ENCODE measurements around the gene GABBR2. TPM values are rescaled to one million over a fixed set of nuclear protein-coding genes. Genes with fewer than 3 reads are reported as not detected.
A peak's percentile ranks its signal among the peaks of the same experiment; 100 is the strongest.

The GABBR2 gene
- total and polyA plus RNA-seq, 9 of the 15 experiments (the other 6 are each of a cell fraction or from before 2014, with no cell fraction given): 0.15 to 1.9 (median 0.32) TPM

GRCh38 chr9:98328770-98329169 is 380.0 kb downstream of the GABBR2 start (continued):
- no peak for TF ChIP-seq NR1H2 (CRISPR knock-in tag; IDR thresholded peaks at IDR 0.05)
- TF ChIP-seq RBM25 (IDR thresholded peaks at IDR 0.05; ENCODE audit: low read depth, low read length, severe bottlenecking): peak; percentile 86
- no peak for TF ChIP-seq MAX (CRISPR knock-in tag; IDR thresholded peaks at IDR 0.05)
- no peak for TF ChIP-seq SETDB1 (IDR thresholded peaks at IDR 0.05; ENCODE audit: low read length)
- TF ChIP-seq ZFPM2 (CRISPR knock-in tag; IDR thresholded peaks at IDR 0.05): no peak
- no peak for TF ChIP-seq ARHGAP35 (IDR thresholded peaks at IDR 0.05; ENCODE audit: partially characterized antibody)
- no peak for TF ChIP-seq HDGF (IDR thresholded peaks at IDR 0.05)
- no peak for TF ChIP-seq ZNF717 (CRISPR knock-in tag; IDR thresholded peaks at IDR 0.05)
- TF ChIP-seq MTF1 (CRISPR knock-in tag; IDR thresholded peaks at IDR 0.05; ENCODE audit: borderline replicate concordance): no peak
- TF ChIP-seq HDAC2 (IDR thresholded peaks at IDR 0.05): peak; percentile 73; the same call in 1 of the 2 replicates
- TF ChIP-seq NFATC3 (IDR thresholded peaks at IDR 0.05): no peak
- TF ChIP-seq AFF1 (IDR thresholded peaks at IDR 0.05; ENCODE audit: low read depth in 1 of 2, partially characterized antibody in 2 of 2): no peak
- TF ChIP-seq FOXM1 (IDR thresholded peaks at IDR 0.05; ENCODE audit: low read depth): no peak
- TF ChIP-seq FOXM1 (CRISPR knock-in tag; IDR thresholded peaks at IDR 0.05; ENCODE audit: low read depth): no peak
- no peak for TF ChIP-seq KDM4B (IDR thresholded peaks at IDR 0.05; ENCODE audit: borderline replicate concordance in 2 of 2, low read depth in 1 of 2)
- TF ChIP-seq SFPQ (IDR thresholded peaks at IDR 0.05; ENCODE audit: low read depth, low read length): no peak
- TF ChIP-seq KLF6 (CRISPR knock-in tag; IDR thresholded peaks at IDR 0.05; ENCODE audit: borderline replicate concordance): no peak
- no peak for TF ChIP-seq SOX6 (IDR thresholded peaks at IDR 0.05)
- no peak for TF ChIP-seq CC2D1A (IDR thresholded peaks at IDR 0.05)
- no peak for TF ChIP-seq ZBTB9 (CRISPR knock-in tag; IDR thresholded peaks at IDR 0.05)
- no peak for TF ChIP-seq PATZ1 (CRISPR knock-in tag; IDR thresholded peaks at IDR 0.05; ENCODE audit: borderline replicate concordance)

Measured in K562 (cell line).